ENCODE results near the gene C1orf21. TPM values are rescaled to one million over a fixed set of nuclear protein-coding genes. Genes with fewer than 3 reads are reported as not detected.

The C1orf21 gene
- total RNA-seq, 2 donors from 2014 or later: 10.4 to 15.2 TPM

- no peaks in the 10 kb centered on the region for H3K9me3 ChIP-seq
- no peak for TF ChIP-seq CTCF (IDR thresholded peaks at IDR 0.05)
- DNase-seq (ENCODE audit: low spot score) (no peak), ATAC-seq (ENCODE audit: insufficient number of reproducible peaks, low FRiP score, low read depth) (no peak)
- H3K36me3 ChIP-seq: no peaks in the 10 kb centered on the region
- H3K4me1 ChIP-seq (ENCODE audit: control insufficient read depth in 1 of 2, low read depth in 2 of 2): peaks cover 6 to 13% of the 10 kb centered on the region in 2 donors
- H3K27me3 ChIP-seq (replicated peaks; ENCODE audit: insufficient read depth): no peaks in the 10 kb centered on the region
- no peak overlapping the region for H3K4me3 ChIP-seq
- no peak overlapping the region for H3K27ac ChIP-seq
These were observed 180.8 kb downstream of the C1orf21 start for GRCh38 chr1:184567637-184568036.

- no peak for ATAC-seq (ENCODE audit: insufficient number of reproducible peaks, low FRiP score, low read depth)
- TF ChIP-seq CTCF (IDR thresholded peaks at IDR 0.05): no peak
- no peak overlapping the region for H3K4me3 ChIP-seq
These were observed 181.3 kb downstream of the C1orf21 start for GRCh38 chr1:184568148-184568547.

GRCh38 chr1:184569106-184569505 lies 182.3 kb downstream of the C1orf21 start:
- Histone ChIP-seq H3K27me3 (replicated peaks; ENCODE audit: insufficient read depth) (no peaks in the 10 kb centered on the region), H3K27ac (no peak overlapping the region), H3K4me3 (no peak overlapping the region), H3K36me3 (no peaks in the 10 kb centered on the region), H3K9me3 (no peaks in the 10 kb centered on the region), H3K4me1 (ENCODE audit: control insufficient read depth in 1 of 2, low read depth in 2 of 2) (no peaks in the 10 kb centered on the region)
- ATAC-seq (ENCODE audit: insufficient number of reproducible peaks, low FRiP score, low read depth) (no peak), DNase-seq (ENCODE audit: low spot score) (no peak)
- no peak for TF ChIP-seq CTCF (IDR thresholded peaks at IDR 0.05)

More at GRCh38 chr1:184568148-184568547, 181.3 kb downstream of the C1orf21 start:
- H3K4me1 ChIP-seq (ENCODE audit: control insufficient read depth in 1 of 2, low read depth in 2 of 2): peaks cover under 1 to 7% of the 10 kb centered on the region in 2 donors
- H3K36me3 ChIP-seq: no peaks in the 10 kb centered on the region
- H3K9me3 ChIP-seq: no peaks in the 10 kb centered on the region
- H3K27ac ChIP-seq: no peak overlapping the region
- no peaks in the 10 kb centered on the region for H3K27me3 ChIP-seq (replicated peaks; ENCODE audit: insufficient read depth)
- no peak for DNase-seq (ENCODE audit: low spot score)

GRCh38 chr1:184574588-184574987 lies 187.8 kb downstream of the C1orf21 start:
- Histone ChIP-seq H3K4me3 (no peak overlapping the region), H3K9me3 (no peaks in the 10 kb centered on the region), H3K4me1 (ENCODE audit: control insufficient read depth in 1 of 2, low read depth in 2 of 2) (no peaks in the 10 kb centered on the region), H3K36me3 (no peaks in the 10 kb centered on the region), H3K27ac (no peak overlapping the region), H3K27me3 (replicated peaks; ENCODE audit: insufficient read depth) (no peaks in the 10 kb centered on the region)
- DNase-seq (ENCODE audit: low spot score): no peak
- ATAC-seq (ENCODE audit: insufficient number of reproducible peaks, low FRiP score, low read depth): no peak
- TF ChIP-seq CTCF (IDR thresholded peaks at IDR 0.05): no peak

- Histone ChIP-seq H3K9me3 (no peaks in the 10 kb centered on the region), H3K27me3 (replicated peaks; ENCODE audit: insufficient read depth) (no peaks in the 10 kb centered on the region), H3K4me1 (ENCODE audit: control insufficient read depth in 1 of 2, low read depth in 2 of 2) (no peaks in the 10 kb centered on the region), H3K4me3 (no peak overlapping the region), H3K36me3 (no peaks in the 10 kb centered on the region), H3K27ac (no peak overlapping the region)
- TF ChIP-seq CTCF (IDR thresholded peaks at IDR 0.05): no peak
- DNase-seq (ENCODE audit: low spot score) (no peak), ATAC-seq (ENCODE audit: insufficient number of reproducible peaks, low FRiP score, low read depth) (peak; percentile 36)
These were observed 190.0 kb downstream of the C1orf21 start for GRCh38 chr1:184576822-184577221.
